ENCODE measurements around the gene DNAJC5. TPM values are rescaled to one million over a fixed set of nuclear protein-coding genes. Genes with fewer than 3 reads are reported as not detected.
"Not testable (repeated sequence)": the region's sequence is repeated elsewhere in the genome, so short reads cannot be mapped to it uniquely, and the experiment has no call there.

DNAJC5 gene
- total RNA-seq, 1 experiment from 2014 or later: 92.0 TPM

GRCh38 chr20:63891061-63892002, 3.6 kb upstream of the DNAJC5 start:
- DNase-seq: no peak
- H3K4me3 ChIP-seq: no peak overlapping the region
- H3K36me3 ChIP-seq: peaks cover 47% of the 10 kb centered on the region
- no peaks in the 10 kb centered on the region for H3K9me3 ChIP-seq
- H3K27me3 ChIP-seq: no peaks in the 10 kb centered on the region

DNA sequence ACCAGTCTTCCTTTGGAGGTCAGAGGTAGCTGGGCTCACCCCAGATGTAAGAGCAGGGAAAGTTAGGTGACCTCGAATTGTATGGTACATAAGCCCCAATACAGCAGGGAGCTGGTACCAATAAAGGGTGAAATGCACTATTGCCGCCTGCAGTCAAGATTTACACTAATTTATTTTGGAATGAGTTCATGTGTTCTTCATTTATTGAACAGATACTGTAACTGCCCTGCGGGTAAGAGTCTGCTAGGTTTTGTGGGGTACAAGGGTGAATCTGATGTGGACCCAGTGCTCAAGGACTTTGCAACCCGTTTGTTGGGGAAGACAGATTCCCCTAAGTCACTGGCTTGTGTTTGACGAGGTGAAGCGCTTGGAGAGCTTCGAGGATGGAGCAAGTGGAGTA, 2.5 kb upstream of the DNAJC5 start:
- H3K36me3 ChIP-seq: peaks cover 47% of the 10 kb centered on the region
- no peaks in the 10 kb centered on the region for H3K27me3 ChIP-seq
- H3K4me3 ChIP-seq: no peak overlapping the region
- DNase-seq: no peak
- H3K9me3 ChIP-seq: no peaks in the 10 kb centered on the region

DNA sequence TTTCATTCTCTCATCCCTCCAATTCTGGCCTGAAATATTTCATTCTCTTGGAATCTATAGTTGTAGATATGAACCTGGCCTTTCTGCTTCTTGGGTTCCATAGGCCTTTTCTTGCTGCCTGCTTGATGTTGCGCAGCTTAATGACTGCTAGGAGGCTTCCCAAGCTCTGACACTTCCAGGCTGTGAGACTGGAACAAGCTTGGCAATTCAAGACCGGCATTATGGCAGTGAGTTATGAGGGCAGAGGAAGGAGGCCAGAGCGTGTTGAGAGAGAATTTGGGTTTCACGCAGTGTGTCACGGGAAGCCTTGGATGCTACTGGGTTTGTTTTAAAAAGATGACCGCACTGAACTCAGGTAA, 948 bp upstream of the DNAJC5 start:
- DNase-seq: no peak
- no peak overlapping the region for H3K4me3 ChIP-seq

DNA sequence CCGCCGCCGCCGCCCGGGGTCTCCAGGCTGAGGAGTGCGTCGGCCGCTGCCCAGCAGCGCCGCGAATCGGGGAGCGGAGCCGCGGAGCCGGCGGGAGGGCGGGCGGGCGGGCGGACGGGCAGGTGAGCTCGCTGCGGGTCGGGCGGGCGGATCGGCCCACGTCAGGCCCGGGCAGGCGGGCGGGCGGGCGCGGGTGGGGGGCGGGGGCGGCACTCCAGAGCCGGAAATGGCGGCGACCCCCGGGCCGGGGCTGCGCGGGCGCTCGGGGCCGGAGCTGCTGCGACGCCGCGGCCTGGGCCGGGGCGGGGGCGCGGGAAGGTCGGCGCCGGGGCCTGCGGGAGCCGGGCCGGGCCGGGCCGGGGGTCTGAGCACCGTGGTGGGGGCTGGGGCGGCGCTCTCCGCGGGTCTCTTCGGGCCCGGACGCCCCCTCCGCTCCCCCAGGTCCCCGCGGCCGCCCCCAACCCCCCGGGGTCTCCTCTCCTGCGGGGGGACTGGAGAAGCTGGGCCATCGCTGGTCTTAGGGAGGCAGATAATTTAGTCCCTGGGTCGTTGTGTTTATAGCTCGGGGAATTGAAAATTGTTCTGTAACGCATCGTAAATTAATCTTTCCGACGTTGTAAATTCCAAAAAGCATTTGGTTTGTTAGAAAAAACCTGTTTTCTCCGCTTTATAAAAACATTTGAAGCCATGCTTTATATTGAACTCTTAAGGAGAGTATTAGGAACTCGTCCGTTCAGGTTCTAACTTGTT, 451 bp downstream of the DNAJC5 start:
- H3K9me3 ChIP-seq: no peaks in the 10 kb centered on the region
- H3K4me3 ChIP-seq: peak overlapping the region; percentile 63
- H3K27me3 ChIP-seq: no peaks in the 10 kb centered on the region
- no peak for DNase-seq
- H3K36me3 ChIP-seq: peaks cover 43% of the 10 kb centered on the region

More for the DNA sequence above, 948 bp upstream of the DNAJC5 start:
- H3K9me3 ChIP-seq: no peaks in the 10 kb centered on the region
- H3K36me3 ChIP-seq: peaks cover 53% of the 10 kb centered on the region
- H3K27me3 ChIP-seq: no peaks in the 10 kb centered on the region

GRCh38 chr20:63895952-63896263, 982 bp downstream of the DNAJC5 start:
- Histone ChIP-seq H3K27me3 (no peaks in the 10 kb centered on the region), H3K9me3 (no peaks in the 10 kb centered on the region), H3K36me3 (peaks cover 38% of the 10 kb centered on the region), H3K4me3 (peak overlapping the region; percentile 63)
- no peak for DNase-seq

GRCh38 chr20:63896264-63897105, 1.6 kb downstream of the DNAJC5 start:
- peak; percentile 37 for DNase-seq
- Histone ChIP-seq H3K4me3 (peak overlapping the region; percentile 63), H3K36me3 (peaks cover 33% of the 10 kb centered on the region), H3K27me3 (no peaks in the 10 kb centered on the region), H3K9me3 (no peaks in the 10 kb centered on the region)

DNA sequence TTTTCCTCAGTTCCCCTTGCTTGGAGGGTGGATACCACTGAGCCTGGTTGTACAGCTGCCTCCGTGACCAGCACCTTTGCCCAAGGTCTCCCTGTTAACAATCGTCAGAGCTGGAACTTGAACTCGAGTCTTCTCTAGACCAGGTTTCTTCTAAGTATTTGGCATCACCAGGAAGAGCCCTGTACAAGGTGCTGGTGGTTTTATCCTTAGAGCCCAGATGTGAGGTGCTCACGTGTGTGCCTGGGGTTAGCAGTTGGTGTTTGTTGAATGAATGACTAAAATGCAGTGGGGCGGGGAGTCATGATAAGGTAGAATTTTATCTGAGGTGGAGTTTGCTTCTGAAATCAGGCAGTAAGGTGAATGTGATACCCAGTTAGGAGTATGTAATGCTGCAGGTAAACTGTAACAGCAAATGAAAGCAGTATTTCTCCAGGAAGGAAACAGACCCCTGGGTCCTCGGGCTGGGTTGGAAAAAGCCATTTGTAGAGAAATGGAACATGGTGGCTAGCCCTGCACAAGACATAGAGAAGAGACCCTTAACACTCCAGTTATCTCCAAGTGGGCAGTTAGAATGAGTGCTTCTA, 3.1 kb downstream of the DNAJC5 start:
- Histone ChIP-seq H3K27me3 (no peaks in the 10 kb centered on the region), H3K36me3 (peaks cover 38% of the 10 kb centered on the region), H3K9me3 (no peaks in the 10 kb centered on the region), H3K4me3 (no peak overlapping the region)
- no peak for DNase-seq

DNA sequence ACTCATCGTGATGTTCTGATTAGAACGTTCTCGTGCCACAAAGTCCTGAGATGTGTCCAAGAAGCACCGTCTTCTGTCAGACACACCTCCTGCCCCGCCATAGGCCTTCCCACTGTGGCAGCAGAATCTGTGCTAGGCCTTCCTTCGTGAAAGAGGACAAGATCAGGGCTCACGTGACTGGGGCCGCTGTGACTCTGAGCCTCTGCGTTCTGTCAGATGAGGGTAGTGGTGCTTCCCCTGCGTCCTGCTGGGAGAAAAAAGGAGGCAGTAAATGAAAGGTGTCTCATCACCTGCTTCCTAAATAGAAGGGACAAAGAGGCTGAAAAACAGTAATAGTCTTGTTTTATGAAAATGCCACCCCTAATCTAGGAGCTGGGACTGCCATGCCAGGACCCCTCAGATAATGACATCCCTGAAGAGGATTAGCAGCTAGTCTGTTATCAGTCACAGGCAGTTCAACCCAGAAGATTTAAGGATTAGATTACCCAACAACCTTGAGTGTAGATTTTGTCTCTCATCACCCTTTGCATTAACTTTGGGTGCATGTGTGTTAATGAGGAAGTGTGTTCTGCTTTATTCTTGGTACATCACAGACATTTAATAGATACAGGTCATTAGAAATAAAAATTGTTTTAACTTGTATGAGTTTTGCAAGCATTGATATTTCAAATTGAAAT, 4.1 kb downstream of the DNAJC5 start:
- Histone ChIP-seq H3K36me3 (peaks cover 41% of the 10 kb centered on the region), H3K4me3 (no peak overlapping the region), H3K27me3 (no peaks in the 10 kb centered on the region), H3K9me3 (no peaks in the 10 kb centered on the region)
- DNase-seq: no peak

GRCh38 chr20:63900413-63900812, 5.5 kb downstream of the DNAJC5 start:
- no peak for DNase-seq

GRCh38 chr20:63903796-63904561, 9.1 kb downstream of the DNAJC5 start:
- no peak for DNase-seq
- peaks cover 26% of the 10 kb centered on the region for H3K36me3 ChIP-seq
- H3K27me3 ChIP-seq: no peaks in the 10 kb centered on the region
- H3K9me3 ChIP-seq: no peaks in the 10 kb centered on the region
- H3K4me3 ChIP-seq: no peak overlapping the region

More at GRCh38 chr20:63900413-63900812, 5.5 kb downstream of the DNAJC5 start:
- Histone ChIP-seq H3K36me3 (peaks cover 46% of the 10 kb centered on the region), H3K27me3 (no peaks in the 10 kb centered on the region), H3K9me3 (no peaks in the 10 kb centered on the region), H3K4me3 (no peak overlapping the region)

DNA sequence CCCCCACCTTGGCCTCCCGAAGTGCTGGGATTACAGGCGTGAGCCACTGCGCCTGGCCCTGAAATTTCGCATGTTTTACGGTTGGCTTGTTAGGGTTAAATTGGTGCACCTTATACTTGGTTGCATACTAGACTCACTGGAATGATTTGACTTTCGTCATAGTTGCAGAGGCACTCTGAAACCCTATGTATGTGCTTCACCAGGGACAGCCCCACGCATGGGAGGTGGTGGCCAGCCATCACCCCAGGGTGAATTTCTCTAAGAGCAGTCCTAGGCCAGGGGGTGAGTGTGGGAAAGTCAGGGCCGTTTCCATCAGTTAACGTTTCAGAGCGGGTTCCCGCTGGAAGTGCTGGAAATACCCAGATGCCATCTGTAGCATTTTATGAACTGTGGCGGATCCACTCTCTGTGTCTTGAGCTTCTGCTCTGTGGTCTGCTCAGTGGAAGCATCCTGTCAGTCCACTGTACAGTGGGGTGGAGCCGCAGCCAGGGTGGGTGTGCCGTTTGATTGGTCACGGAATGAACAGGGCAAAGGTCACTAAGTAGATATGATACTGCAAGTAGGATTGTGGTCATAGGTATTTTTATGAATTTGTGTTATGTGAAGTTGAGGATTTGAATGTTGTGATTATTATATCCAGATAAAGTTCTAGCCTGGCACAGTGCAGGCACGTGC, 13.2 kb downstream of the DNAJC5 start:
- no peaks in the 10 kb centered on the region for H3K27me3 ChIP-seq
- no peak overlapping the region for H3K4me3 ChIP-seq
- H3K36me3 ChIP-seq: peaks cover 15% of the 10 kb centered on the region
- no peak for DNase-seq
- H3K9me3 ChIP-seq: no peaks in the 10 kb centered on the region

DNA sequence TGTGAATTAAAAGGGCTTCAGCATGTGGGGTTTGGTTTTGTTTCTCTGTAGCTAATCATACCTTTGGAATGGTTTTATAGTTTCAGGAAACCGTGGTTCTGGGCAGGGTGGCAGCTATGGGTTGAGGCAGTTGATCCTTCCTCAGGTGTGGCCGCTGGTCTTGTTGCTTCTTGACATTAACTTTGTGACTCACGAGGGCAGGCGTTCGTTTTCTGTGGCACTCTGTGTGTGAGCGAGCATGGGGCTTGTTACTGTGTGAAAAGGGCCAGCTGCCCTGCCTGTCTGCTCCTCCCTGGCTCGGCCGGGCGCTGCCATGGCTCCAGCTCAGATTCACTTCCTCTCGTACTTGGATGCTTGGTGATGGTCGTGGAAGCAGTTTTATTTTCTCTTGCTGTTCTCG, 16.2 kb downstream of the DNAJC5 start:
- H3K9me3 ChIP-seq: no peaks in the 10 kb centered on the region
- no peak overlapping the region for H3K4me3 ChIP-seq
- no peak for DNase-seq

GRCh38 chr20:63913768-63914167, 18.8 kb downstream of the DNAJC5 start:
- H3K4me3 ChIP-seq: no peak overlapping the region
- no peaks in the 10 kb centered on the region for H3K9me3 ChIP-seq
- H3K36me3 ChIP-seq: peaks cover 31% of the 10 kb centered on the region
- DNase-seq: no peak
- no peaks in the 10 kb centered on the region for H3K27me3 ChIP-seq

More for the DNA sequence above, 16.2 kb downstream of the DNAJC5 start:
- Histone ChIP-seq H3K36me3 (peaks cover 16% of the 10 kb centered on the region), H3K27me3 (no peaks in the 10 kb centered on the region)

GRCh38 chr20:63915471-63915870, 20.5 kb downstream of the DNAJC5 start:
- H3K36me3 ChIP-seq: peaks cover 31% of the 10 kb centered on the region
- no peaks in the 10 kb centered on the region for H3K27me3 ChIP-seq
- H3K4me3 ChIP-seq: no peak overlapping the region
- H3K9me3 ChIP-seq: no peaks in the 10 kb centered on the region
- no peak for DNase-seq

DNA sequence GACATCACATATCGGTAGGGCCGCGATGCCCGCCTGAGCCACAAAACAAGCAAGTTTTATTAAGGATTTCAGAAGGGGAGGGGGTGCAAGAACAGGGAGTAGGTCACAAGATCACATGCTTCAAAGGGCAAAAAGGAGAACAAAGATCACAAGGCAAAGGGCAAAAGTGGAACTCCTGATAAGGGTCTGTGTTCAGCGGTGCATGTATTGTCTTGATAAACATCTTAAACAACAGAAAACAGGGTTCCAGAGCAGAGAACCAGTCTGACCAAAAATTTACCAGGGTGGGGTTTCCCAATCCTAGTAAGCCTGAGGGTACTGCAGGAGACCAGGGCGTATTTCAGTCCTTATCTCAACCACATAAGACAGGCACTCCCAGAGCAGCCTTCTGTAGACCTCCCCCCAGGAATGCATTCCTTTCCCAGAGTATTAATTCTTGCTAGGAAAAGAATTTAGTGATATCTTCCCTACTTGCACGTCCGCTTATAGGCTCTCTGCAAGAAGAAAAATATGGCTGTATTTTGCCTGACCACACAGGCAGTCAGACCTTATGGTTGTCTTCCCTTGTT, 21.5 kb downstream of the DNAJC5 start:
- not testable (repeated sequence) for DNase-seq, H3K27me3 ChIP-seq, H3K9me3 ChIP-seq, H3K4me3 ChIP-seq
- peaks cover 38% of the 10 kb centered on the region for H3K36me3 ChIP-seq

Data from MG63 (cell line).